DOHH2 (cell line): ENCODE results near the gene KRT76.

ENCODE experiments used
- H3F3A ChIP-seq: fragments of 200-600 bp; sonication (generic), shearing (Covaris generic); 2 replicates; pipeline ENCODE4 v1.6.0; 2016; ENCODE audit warnings: antibody characterized with exemption, mild to moderate bottlenecking; ENCODE audit not compliant: control insufficient read depth, insufficient read depth
- H3K27ac ChIP-seq: fragments of 200-600 bp; sonication (generic); 2 replicates; pipeline ENCODE4 v1.5.1; 2014; ENCODE audit warnings: low read depth, mild to moderate bottlenecking, low read length, moderate library complexity
- H3K27me3 ChIP-seq: fragments of 200-600 bp; sonication (generic); 2 replicates; pipeline ENCODE4 v1.6.1; 2014; ENCODE audit warnings: mild to moderate bottlenecking, low read length, mixed read lengths; ENCODE audit not compliant: control insufficient read depth
- H3K36me3 ChIP-seq: fragments of 200-600 bp; sonication (generic); 2 replicates; pipeline ENCODE4 v1.6.1; 2014; ENCODE audit warnings: mild to moderate bottlenecking, low read length, moderate library complexity, mixed read lengths; ENCODE audit not compliant: control insufficient read depth
- H3K4me1 ChIP-seq: fragments of 200-600 bp; sonication (generic); 2 replicates; pipeline ENCODE4 v1.6.1; 2014; ENCODE audit warnings: mild to moderate bottlenecking, low read length, mixed read lengths; ENCODE audit not compliant: control insufficient read depth
- H3K4me2 ChIP-seq: fragments of 200-600 bp; sonication (generic); 2 replicates; pipeline ENCODE4 v1.6.0; 2014; ENCODE audit warnings: mild to moderate bottlenecking, low read length, moderate library complexity
- H3K4me3 ChIP-seq: fragments of 200-600 bp; sonication (generic); 2 replicates; pipeline ENCODE4 v1.5.1; 2014; ENCODE audit warnings: mild to moderate bottlenecking, low read length, mixed read lengths
- H3K79me2 ChIP-seq: fragments of 200-600 bp; sonication (generic); 2 replicates; pipeline ENCODE4 v1.6.1; 2014; ENCODE audit warnings: mild to moderate bottlenecking, low read length, mixed read lengths; ENCODE audit not compliant: control insufficient read depth
- H3K9me2 ChIP-seq: fragments of 200-600 bp; sonication (generic); replicated peaks from 2 replicates; pipeline ENCODE4 v1.6.1; 2014; ENCODE audit warnings: mild to moderate bottlenecking, low read length, mixed read lengths; ENCODE audit not compliant: control insufficient read depth
- H3K9me3 ChIP-seq: fragments of 200-600 bp; sonication (generic); 2 replicates; pipeline ENCODE4 v1.6.1; 2014; ENCODE audit warnings: antibody characterized with exemption, low read length, mixed read lengths; ENCODE audit not compliant: control insufficient read depth, insufficient read depth
- H4K20me1 ChIP-seq: fragments of 200-600 bp; sonication (generic); 2 replicates; pipeline ENCODE4 v1.6.0; 2014; ENCODE audit warnings: low read depth, mild to moderate bottlenecking, antibody characterized with exemption, low read length, moderate library complexity; ENCODE audit not compliant: control insufficient read depth, insufficient read depth
- CTCF ChIP-seq: fragments of 200-600 bp; sonication (generic); IDR thresholded peaks from one replicate; pipeline ENCODE4 v1.5.1; 2014; ENCODE audit warnings: antibody characterized with exemption, mild to moderate bottlenecking, low read depth, low read length; ENCODE audit not compliant: poor library complexity, severe bottlenecking
- EZH2phosphoT487 ChIP-seq: fragments of 200-600 bp; sonication (generic); IDR thresholded peaks from 2 replicates; pipeline ENCODE4 v1.6.1; 2017; ENCODE audit warnings: borderline replicate concordance, mild to moderate bottlenecking, antibody characterized with exemption, low read length, moderate library complexity, mixed read lengths

Gene KRT76

DNA sequence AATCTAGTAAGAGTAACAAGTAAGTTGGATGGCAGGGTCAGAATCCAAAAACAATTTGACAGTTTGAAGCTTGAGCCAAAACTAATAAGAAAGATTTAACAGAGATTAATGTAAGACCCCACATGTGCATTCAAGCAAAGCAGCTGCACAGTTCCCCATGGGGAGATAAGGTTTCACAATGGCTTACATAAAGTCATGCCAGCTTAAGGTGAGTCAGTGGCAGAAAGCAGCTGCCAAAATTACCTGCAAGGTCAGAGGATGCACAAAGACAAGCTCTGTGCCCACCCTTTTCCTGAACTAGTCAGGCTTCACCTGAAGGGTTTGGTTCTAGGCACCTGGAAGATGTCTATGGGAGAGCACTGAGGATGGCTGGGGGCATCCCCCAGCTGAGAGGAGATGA is 37.2 kb downstream of the KRT76 start:
- Histone ChIP-seq H4K20me1 (no peaks in the 10 kb centered on the region), H3K79me2 (no peaks in the 10 kb centered on the region), H3K36me3 (no peaks in the 10 kb centered on the region), H3K27me3 (no peaks in the 10 kb centered on the region), H3K9me3 (no peaks in the 10 kb centered on the region), H3K4me3 (no peak overlapping the region), H3K9me2 (no peaks in the 10 kb centered on the region), H3K27ac (no peak overlapping the region), H3F3A (no peaks in the 10 kb centered on the region), H3K4me1 (no peaks in the 10 kb centered on the region), H3K4me2 (no peak overlapping the region)
- TF ChIP-seq CTCF (no peak), EZH2phosphoT487 (no peak)

GRCh38 chr12:52735816-52736632 is 41.1 kb downstream of the KRT76 start:
- Histone ChIP-seq H3F3A (no peaks in the 10 kb centered on the region), H3K27me3 (no peaks in the 10 kb centered on the region), H3K27ac (no peak overlapping the region), H3K9me3 (no peaks in the 10 kb centered on the region), H3K4me2 (no peak overlapping the region), H3K9me2 (no peaks in the 10 kb centered on the region), H3K36me3 (no peaks in the 10 kb centered on the region), H3K4me1 (no peaks in the 10 kb centered on the region), H4K20me1 (no peaks in the 10 kb centered on the region), H3K4me3 (no peak overlapping the region), H3K79me2 (no peaks in the 10 kb centered on the region)
- TF ChIP-seq EZH2phosphoT487 (no peak), CTCF (no peak)

GRCh38 chr12:52735106-52735505 is 42.0 kb downstream of the KRT76 start:
- TF ChIP-seq CTCF, result no peak
- no peak for TF ChIP-seq EZH2phosphoT487

More at GRCh38 chr12:52735106-52735505, 42.0 kb downstream of the KRT76 start:
- Histone ChIP-seq H3K9me3 (no peaks in the 10 kb centered on the region), H4K20me1 (no peaks in the 10 kb centered on the region), H3K79me2 (no peaks in the 10 kb centered on the region), H3K27me3 (no peaks in the 10 kb centered on the region), H3K4me2 (no peak overlapping the region), H3K27ac (no peak overlapping the region), H3F3A (no peaks in the 10 kb centered on the region), H3K4me1 (no peaks in the 10 kb centered on the region), H3K4me3 (no peak overlapping the region), H3K9me2 (no peaks in the 10 kb centered on the region), H3K36me3 (no peaks in the 10 kb centered on the region)
